SK-N-SH treated with all-trans-retinoic acid at 6 μM for 48 hours (cell line): Measurements from ENCODE around the gene PNMA5.

Experiments used
- ATAC-seq: fragments of 200-7000 bp; cut with Tn5 transposase; 3 replicates; pipeline ENCODE4 v1.9.1; 2020; ENCODE audit warnings: mild to moderate bottlenecking, moderate library complexity
- PPARA ChIP-seq: fragments of 250-450 bp; sonication (Bioruptor Pico); IDR thresholded peaks from 2 replicates; pipeline ENCODE4 v1.5.0; 2020; ENCODE audit warnings: mild to moderate bottlenecking, borderline replicate concordance
- RARB ChIP-seq: fragments of 250-450 bp; sonication (Bioruptor Pico); IDR thresholded peaks from 2 replicates; pipeline ENCODE4 v1.8.0; 2021; ENCODE audit warnings: mild to moderate bottlenecking, moderate library complexity
- TCF4 ChIP-seq: fragments of 250-450 bp; sonication (Bioruptor Pico); IDR thresholded peaks from 2 replicates; pipeline ENCODE4 v1.8.0; 2021; ENCODE audit warnings: mild to moderate bottlenecking, moderate library complexity, borderline replicate concordance
- TSHZ2 ChIP-seq: fragments of 250-450 bp; sonication (Bioruptor Pico); IDR thresholded peaks from 2 replicates; pipeline ENCODE4 v1.5.0; 2020; ENCODE audit warnings: mild to moderate bottlenecking, moderate library complexity
- ZFP3 ChIP-seq: fragments of 250-450 bp; sonication (Bioruptor Pico); IDR thresholded peaks from 2 replicates; pipeline ENCODE4 v1.5.0; 2020; ENCODE audit warnings: mild to moderate bottlenecking, moderate library complexity

Gene PNMA5

DNA sequence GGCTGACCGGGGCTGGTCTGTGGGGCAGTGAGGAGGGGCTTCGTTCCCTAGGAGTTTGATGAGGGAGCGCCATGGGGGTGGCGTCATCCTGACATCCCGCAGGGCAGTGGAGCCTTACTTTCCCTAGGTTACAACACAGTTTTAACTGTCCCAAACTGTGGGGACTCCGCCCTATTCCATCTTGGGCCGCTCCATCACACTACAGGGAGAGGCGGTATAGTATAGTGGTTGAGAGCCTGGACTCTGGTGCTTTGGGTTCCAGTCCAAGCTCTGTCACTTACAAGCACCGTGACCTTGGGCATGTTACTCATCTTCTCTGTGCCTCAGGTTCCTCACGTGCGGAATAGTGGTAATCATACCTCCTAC lies 51.9 kb downstream of the PNMA5 start:
- TF ChIP-seq ZFP3, result no peak
- no peak for TF ChIP-seq PPARA (CRISPR knock-in tag)
- no peak for TF ChIP-seq TCF4 (CRISPR knock-in tag)
- ATAC-seq, result peak; percentile 11; the same call in 2 of the 3 replicates

DNA sequence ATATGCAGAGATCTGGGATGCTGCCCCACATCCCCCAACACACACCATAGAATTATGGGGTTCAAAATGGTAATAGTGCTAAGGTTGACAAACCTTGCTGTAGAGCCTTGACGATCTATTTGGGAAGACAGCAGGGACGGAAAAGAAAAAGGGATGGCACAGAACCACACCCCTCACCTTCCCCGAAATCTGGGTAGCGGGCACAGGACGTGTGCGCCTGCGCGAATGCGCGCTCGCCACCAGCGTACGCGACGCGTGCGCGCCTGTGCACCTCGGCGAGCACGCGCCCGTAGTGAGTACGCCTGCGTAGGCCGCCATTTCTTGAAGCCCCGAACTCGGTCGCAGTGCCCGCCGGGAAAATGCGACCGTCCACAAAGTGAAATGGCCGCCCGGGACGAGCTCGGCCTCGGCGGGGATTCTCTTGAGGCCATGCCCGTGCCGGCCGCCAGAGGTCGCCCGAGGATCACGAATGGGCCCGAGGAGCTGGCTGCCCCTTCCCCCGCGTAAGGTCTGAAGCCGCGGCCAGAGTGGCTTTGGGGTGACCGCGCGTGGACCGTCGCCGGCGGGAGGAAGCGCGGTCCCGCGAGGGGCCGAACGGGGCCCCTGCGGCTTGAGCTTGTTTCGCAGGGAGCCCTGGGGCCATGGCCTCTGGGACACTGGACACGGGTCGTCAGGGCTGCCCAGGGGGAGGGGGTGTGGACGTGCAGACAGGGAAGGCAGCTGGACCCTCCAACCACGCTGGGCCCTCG lies 52.4 kb downstream of the PNMA5 start:
- ATAC-seq, result peak; percentile 95
- no peak for TF ChIP-seq RARB (CRISPR knock-in tag)
- TF ChIP-seq TSHZ2, result peak; percentile 48; the same call in 1 of the 2 replicates
- TF ChIP-seq ZFP3, result peak; percentile 11; the same call in 1 of the 2 replicates
